ENCODE data around the gene VAV3.
"Not testable (repeated sequence)": the region's sequence is repeated elsewhere in the genome, so short reads cannot be mapped to it uniquely, and the experiment has no call there.

VAV3 gene

DNA sequence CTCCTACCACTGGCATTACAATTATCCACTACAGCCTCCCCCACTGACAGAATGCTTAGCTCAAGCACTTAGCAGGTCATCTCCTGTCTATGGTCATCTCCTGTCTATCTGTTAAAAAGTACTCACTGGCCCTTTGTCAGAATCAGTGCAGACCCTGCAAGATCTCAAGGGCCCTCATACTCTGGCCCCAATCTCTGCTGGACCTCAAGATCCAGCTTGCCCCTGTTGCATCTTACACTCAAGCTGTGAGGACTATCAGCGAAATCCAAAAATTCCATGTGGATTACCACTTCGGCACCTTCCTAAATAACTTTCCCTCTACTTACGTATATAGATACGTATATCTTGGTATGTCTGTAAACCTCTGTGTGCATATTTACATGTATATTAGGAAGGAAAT lies 101.6 kb downstream of the VAV3 start:
- no peak overlapping the region for H3K4me3 ChIP-seq (ENCODE audit: low read depth, low read length)
- TF ChIP-seq, protein P1, sequence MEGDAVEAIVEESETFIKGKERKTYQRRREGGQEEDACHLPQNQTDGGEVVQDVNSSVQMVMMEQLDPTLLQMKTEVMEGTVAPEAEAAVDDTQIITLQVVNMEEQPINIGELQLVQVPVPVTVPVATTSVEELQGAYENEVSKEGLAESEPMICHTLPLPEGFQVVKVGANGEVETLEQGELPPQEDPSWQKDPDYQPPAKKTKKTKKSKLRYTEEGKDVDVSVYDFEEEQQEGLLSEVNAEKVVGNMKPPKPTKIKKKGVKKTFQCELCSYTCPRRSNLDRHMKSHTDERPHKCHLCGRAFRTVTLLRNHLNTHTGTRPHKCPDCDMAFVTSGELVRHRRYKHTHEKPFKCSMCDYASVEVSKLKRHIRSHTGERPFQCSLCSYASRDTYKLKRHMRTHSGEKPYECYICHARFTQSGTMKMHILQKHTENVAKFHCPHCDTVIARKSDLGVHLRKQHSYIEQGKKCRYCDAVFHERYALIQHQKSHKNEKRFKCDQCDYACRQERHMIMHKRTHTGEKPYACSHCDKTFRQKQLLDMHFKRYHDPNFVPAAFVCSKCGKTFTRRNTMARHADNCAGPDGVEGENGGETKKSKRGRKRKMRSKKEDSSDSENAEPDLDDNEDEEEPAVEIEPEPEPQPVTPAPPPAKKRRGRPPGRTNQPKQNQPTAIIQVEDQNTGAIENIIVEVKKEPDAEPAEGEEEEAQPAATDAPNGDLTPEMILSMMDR (IDR thresholded peaks at IDR 0.05; ENCODE audit: low read depth, low read length): no peak

DNA sequence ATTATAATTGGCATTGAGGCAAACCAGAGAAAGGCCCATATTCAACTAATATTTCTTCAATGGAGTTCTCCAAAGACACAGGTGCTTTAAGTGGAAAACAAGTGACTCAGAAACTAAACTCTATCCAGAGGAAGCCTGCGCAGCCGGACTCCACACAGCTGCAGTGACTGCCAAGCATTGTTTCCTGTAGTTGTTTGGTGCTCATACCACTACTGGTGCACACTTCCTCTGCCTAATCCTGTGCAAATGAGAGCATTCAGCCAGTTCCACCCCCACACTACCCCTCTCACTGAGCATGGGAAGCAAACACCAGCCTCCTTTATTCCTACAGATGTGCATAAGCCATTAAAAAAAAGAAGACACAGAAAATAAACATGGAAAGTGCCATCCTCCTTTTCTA lies 102.9 kb downstream of the VAV3 start:
- H3K4me3 ChIP-seq (ENCODE audit: low read depth, low read length): no peak overlapping the region
- TF ChIP-seq, protein P1 (IDR thresholded peaks at IDR 0.05; ENCODE audit: low read depth, low read length): no peak

DNA sequence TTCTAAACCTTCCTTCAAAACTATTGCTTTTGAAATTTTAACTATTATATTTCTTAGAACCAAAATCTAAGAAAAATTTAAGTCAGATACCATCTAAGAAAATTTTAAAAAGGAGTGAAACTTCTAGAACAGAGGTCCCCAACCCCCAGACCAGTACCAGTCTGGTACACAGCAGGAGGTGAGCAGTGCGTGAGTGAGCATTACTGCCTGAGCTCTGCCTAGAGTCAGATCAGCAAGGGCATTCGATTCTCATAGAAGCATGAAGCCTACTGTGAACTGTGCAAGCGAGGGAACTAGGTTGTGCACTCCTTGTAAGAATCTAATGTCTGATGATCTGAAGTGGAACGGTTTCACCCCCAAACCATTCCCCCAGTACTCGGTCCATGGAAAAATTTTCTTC lies 106.7 kb downstream of the VAV3 start:
- TF ChIP-seq, protein P1 (IDR thresholded peaks at IDR 0.05; ENCODE audit: low read depth, low read length): no peak
- no peak overlapping the region for H3K4me3 ChIP-seq (ENCODE audit: low read depth, low read length)

DNA sequence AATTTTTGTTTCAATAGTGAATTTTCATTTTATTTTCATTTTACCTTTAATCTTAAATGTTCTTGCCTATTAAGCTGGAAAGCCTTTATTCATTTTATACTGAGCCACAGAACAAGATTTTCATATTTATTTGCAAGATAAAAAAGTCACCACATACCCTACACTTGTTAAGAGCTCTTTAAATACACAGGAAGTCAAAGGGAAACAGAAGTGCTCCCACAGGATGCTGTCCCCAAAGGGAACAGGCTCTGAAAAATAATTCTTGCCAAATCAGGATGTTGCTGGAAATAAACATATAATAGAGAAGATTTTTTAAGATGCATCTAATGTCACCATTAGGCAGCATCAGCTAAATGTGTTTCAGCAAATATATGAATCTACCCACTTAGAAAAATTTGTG lies 113.6 kb downstream of the VAV3 start:
- TF ChIP-seq, protein P1 (IDR thresholded peaks at IDR 0.05; ENCODE audit: low read depth, low read length): no peak

DNA sequence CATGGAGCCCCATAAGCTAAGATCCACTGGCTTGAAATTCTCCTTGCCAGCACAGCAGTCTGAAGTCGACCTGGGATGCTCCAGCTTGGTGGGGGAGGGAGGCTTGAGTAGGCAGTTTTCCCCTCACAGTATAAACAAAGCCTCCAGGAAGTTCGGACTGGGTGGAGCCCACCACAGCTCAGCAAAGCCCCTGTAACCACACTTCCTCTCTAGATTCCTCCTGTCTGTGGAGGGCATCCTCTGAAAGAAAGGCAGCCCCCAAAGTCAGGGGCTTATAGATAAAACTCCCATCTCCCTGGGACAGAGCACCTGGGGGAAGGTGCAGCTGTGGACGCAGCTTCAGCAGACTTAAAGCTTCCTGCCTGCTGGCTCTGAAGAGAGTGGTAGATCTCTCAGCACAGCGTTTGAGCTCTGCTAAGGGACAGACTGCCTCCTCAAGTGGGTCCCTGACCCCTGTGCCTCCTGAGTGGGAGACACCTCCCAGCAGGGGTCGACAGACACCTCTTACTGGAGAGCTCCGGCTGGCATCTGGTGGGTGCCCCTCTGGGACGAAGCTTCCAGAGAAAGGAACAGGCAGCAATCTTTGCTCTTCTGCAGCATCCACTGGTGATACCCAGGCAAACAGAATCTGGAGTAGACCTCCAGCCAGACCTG lies 120.3 kb downstream of the VAV3 start:
- H3K4me3 ChIP-seq (ENCODE audit: low read depth, low read length): not testable (repeated sequence)

More for the DNA sequence above, 113.6 kb downstream of the VAV3 start:
- no peak overlapping the region for H3K4me3 ChIP-seq (ENCODE audit: low read depth, low read length)

DNA sequence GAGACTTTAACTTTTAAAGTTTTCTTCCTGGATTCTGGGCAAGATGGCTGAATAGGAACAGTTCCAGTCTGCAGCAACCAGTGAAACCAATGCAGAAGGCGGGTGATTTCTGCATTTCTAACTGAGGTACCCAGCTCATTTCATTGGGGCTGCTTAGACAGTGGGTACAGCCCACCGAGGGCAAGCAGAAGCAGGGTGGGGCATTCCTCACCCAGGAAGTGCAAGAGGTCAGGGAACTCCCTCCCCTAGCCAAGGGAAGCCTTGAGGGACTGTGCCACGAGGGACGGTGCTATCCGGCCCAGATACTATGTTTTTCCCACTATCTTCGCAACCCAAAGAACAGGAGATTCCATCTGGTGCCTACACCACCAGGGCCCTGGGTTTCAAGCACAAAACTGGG lies 121.0 kb downstream of the VAV3 start:
- TF ChIP-seq, protein P1 (IDR thresholded peaks at IDR 0.05; ENCODE audit: low read depth, low read length): no peak
- H3K4me3 ChIP-seq (ENCODE audit: low read depth, low read length): no peak overlapping the region

DNA sequence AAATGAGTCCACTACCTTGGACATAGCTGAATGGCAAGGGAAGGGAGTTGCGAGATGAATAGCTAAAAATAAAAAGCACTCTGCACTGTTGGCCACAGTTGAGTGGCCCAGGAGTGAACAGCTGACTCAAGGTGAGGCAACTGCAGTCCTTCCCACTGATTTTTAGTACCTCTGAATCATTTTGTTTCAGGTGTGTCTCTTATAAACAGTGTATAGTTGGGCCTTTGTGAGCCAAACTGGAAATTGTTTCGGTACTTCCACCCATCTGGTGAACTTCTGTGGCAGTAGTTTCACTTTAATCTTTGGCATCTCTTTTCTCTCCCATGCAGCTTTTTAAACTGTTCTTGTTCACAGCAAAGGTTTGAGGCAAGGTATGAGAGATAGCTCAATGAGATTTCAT lies 122.7 kb downstream of the VAV3 start:
- H3K4me3 ChIP-seq (ENCODE audit: low read depth, low read length): no peak overlapping the region

More for the DNA sequence above, 122.7 kb downstream of the VAV3 start:
- TF ChIP-seq, protein P1 (IDR thresholded peaks at IDR 0.05; ENCODE audit: low read depth, low read length): no peak
